Naive thymus-derived CD4-positive, alpha-beta T cell (primary cell): ENCODE measurements around the gene GPI. TPM values are rescaled to one million over a fixed set of nuclear protein-coding genes. Genes with fewer than 3 reads are reported as not detected.

Experiments used
- ATAC-seq: fragments of 150-1000 bp; cut with Tn5 transposase; 2 replicates; pipeline ENCODE4 v1.10.0; 2021; ENCODE audit warnings: mild to moderate bottlenecking, moderate library complexity
- CTCF ChIA-PET: fragments of 350-600 bp; sonication (Branson Sonifier 250); formaldehyde crosslinking; loops from one replicate; lab custom pipeline; 2021; ENCODE audit warnings: antibody characterized with exemption; lab: Charles Lee
- POLR2A ChIA-PET: fragments of 350-600 bp; sonication (Branson Sonifier 250); formaldehyde crosslinking; loops from one replicate; lab custom pipeline; 2021; ENCODE audit warnings: antibody characterized with exemption, inconsistent platforms; lab: Charles Lee
- DNase-seq, 9 donors: peaks; one replicate each; pipeline versions ENCODE4 v3.0.0 to v3.0.0-alpha.2; 2020 to 2022; ENCODE audit warnings: mixed read lengths in 1 of 9
- H3K27ac ChIP-seq: one replicate; pipeline ENCODE4 v1.7.0; 2013; ENCODE audit warnings: mild to moderate bottlenecking, low read depth, low read length, moderate library complexity
- H3K27me3 ChIP-seq, 2 donors: one replicate each; pipeline ENCODE4 v1.7.0; 2013; ENCODE audit warnings: low read length in 2 of 2, mild to moderate bottlenecking in 2 of 2, moderate library complexity in 2 of 2; ENCODE audit not compliant: control insufficient read depth in 2 of 2, insufficient read depth in 2 of 2
- H3K36me3 ChIP-seq, 3 experiments: 1 replicate in 2 of 3; 2 replicates in 1 of 3; pipeline ENCODE4 v1.7.0; 2013; ENCODE audit warnings: low read length in 3 of 3, mild to moderate bottlenecking in 3 of 3, moderate library complexity in 1 of 3; ENCODE audit not compliant: insufficient read depth in 3 of 3, control insufficient read depth in 2 of 3
- H3K4me1 ChIP-seq, 2 donors: one replicate each; pipeline ENCODE4 v1.7.0; 2013; ENCODE audit warnings: low read length in 2 of 2, mild to moderate bottlenecking in 2 of 2, moderate library complexity in 1 of 2; ENCODE audit not compliant: control insufficient read depth in 2 of 2, insufficient read depth in 2 of 2
- H3K4me3 ChIP-seq: 2 replicates; pipeline ENCODE4 v1.7.0; 2013; ENCODE audit warnings: mild to moderate bottlenecking, low read length
- H3K9me3 ChIP-seq, 3 experiments: 1 replicate in 2 of 3; 2 replicates in 1 of 3; pipeline ENCODE4 v1.7.0; 2013; ENCODE audit warnings: low read length in 3 of 3; ENCODE audit not compliant: control insufficient read depth in 2 of 3
- H3K27ac Mint-ChIP-seq, 9 donors: one replicate each; pipeline ENCODE4 v1.8.0; 2020 to 2022; ENCODE audit warnings: mixed read lengths in 9 of 9, mild to moderate bottlenecking in 8 of 9, moderate library complexity in 5 of 9, inconsistent platforms in 2 of 9
- H3K27me3 Mint-ChIP-seq, 5 donors: one replicate each; pipeline ENCODE4 v1.8.0; 2021 to 2022; ENCODE audit warnings: mixed read lengths in 5 of 5, mild to moderate bottlenecking in 1 of 5
- H3K36me3 Mint-ChIP-seq, 5 donors: one replicate each; pipeline ENCODE4 v1.8.0; 2020 to 2022; ENCODE audit warnings: mixed read lengths in 5 of 5, mild to moderate bottlenecking in 3 of 5, inconsistent platforms in 1 of 5
- H3K4me1 Mint-ChIP-seq, 7 donors: one replicate each; pipeline ENCODE4 v1.8.0; 2020 to 2022; ENCODE audit warnings: mixed read lengths in 7 of 7, mild to moderate bottlenecking in 3 of 7, inconsistent platforms in 1 of 7
- H3K4me3 Mint-ChIP-seq, 10 donors: one replicate each; pipeline ENCODE4 v1.8.0; 2020 to 2022; ENCODE audit warnings: mild to moderate bottlenecking in 10 of 10, mixed read lengths in 10 of 10, moderate library complexity in 6 of 10, inconsistent platforms in 2 of 10
- H3K9me3 Mint-ChIP-seq, 11 donors: one replicate each; pipeline ENCODE4 v1.8.0; 2020 to 2022; ENCODE audit warnings: mixed read lengths in 11 of 11, mild to moderate bottlenecking in 4 of 11, inconsistent platforms in 1 of 11, moderate library complexity in 1 of 11
- intact Hi-C, 2 donors: fragments of 100-400 bp; cut with micrococcal nuclease; formaldehyde crosslinking; loops; one replicate each; pipeline ENCODE4 v1.15.1; 2023
- polyA plus RNA-seq, 2 donors: library from polyadenylated mRNA; unstranded; fragments of 300-500 nt; fragmentation: Illumina TruSeq; gene quantifications; one replicate each; pipeline ENCODE4 v1.2.3, GENCODE V29; 2021
- total RNA-seq, 6 experiments: library from RNA in 5 of 6; stranded (reverse) in 5 of 6; gene quantifications; 1 replicate in 5 of 6; 2 replicates in 1 of 6; pipeline ENCODE4 v1.2.3 and lab custom pipeline; 2021 to 2026

GPI gene
- total RNA-seq (100 to 1,000 TPM in 3 of 5 experiments, 10 to 100 TPM in 2; 96.5 to 750 (median 104) TPM), polyA plus RNA-seq (100 to 1,000 TPM; 123 to 170 TPM), total RNA-seq (lab: John Stamatoyannopoulos, UW) (95.4 reads per million, percentile 84 among the genes with 10 or more reads in this experiment)

DNA sequence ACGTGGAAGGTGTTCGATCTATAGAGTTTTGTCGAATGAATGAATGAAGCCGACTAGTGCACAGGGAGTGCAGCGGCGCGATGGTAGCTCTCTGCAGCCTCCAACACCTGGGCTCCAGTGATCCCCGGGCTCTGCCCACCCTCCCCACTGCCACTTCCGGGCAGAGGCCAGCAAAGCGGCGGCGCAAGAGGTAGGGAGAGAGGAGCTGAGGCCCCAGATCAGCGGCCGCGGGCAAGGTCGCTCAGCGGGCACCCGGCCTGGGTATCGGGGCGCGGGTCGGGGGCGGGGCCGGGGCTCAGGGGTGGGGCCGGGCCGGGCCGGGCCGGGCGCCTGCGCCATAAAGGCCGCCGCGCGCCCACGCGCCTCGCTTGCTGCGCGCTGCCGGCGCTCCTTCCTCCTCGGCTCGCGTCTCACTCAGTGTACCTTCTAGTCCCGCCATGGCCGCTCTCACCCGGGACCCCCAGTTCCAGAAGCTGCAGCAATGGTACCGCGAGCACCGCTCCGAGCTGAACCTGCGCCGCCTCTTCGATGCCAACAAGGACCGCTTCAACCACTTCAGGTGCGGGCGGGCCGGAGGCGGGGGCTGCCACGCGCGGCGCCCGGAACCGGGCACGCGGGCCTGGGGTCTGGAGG lies at the start of gene GPI:
TSS of gene GPI (plus strand) at position 367 of the 633 bp plus-strand sequence. CDS start at position 438, 71 bp downstream.
- peak within 1 kb of the TSS; percentile 73 for H3K27ac ChIP-seq
- H3K4me3 Mint-ChIP-seq: peak within 1 kb of the TSS; percentile 92 to 100 (median 96)
- H3K36me3 Mint-ChIP-seq: peaks cover 0 to 35% (median 4%) of the 10 kb centered on the region in 5 donors
- H3K4me1 Mint-ChIP-seq: peaks cover 32 to 70% (median 41%) of the 10 kb centered on the region in 7 donors
- intact Hi-C loops: loop anchor here (1.0 to 2.0 kb wide), 3 partner anchors 14 to 39 kb away; partner anchors contain the start of gene PDCD2L (in 1 of the 2)
- ChIA-PET POLR2A (interaction anchor here (0.6 to 2.4 kb wide), 10 partner anchors 9 to 193 kb away, joined by 3 to 12 read pairs (median 5); partner anchors contain the start of genes PDCD2L and UBA2), CTCF (no interaction called here)
- DNase-seq (peak; percentile 53 to 82 (median 65)), ATAC-seq (peak; percentile 94)
- H3K27me3 ChIP-seq: no peaks in the 10 kb centered on the region
- H3K9me3 ChIP-seq: no peaks in the 10 kb centered on the region
- no peaks in the 10 kb centered on the region for H3K27me3 Mint-ChIP-seq
- peaks cover 11 to 24% of the 10 kb centered on the region in 2 donors for H3K4me1 ChIP-seq
- peaks cover 4 to 36% (median 5%) of the 10 kb centered on the region in 3 experiments for H3K36me3 ChIP-seq
- peak within 1 kb of the TSS; percentile 90 for H3K4me3 ChIP-seq
- peak within 1 kb of the TSS; percentile 75 to 97 (median 85) for H3K27ac Mint-ChIP-seq
- peaks cover 0 to 2% (median 0%) of the 10 kb centered on the region in 11 donors for H3K9me3 Mint-ChIP-seq

DNA sequence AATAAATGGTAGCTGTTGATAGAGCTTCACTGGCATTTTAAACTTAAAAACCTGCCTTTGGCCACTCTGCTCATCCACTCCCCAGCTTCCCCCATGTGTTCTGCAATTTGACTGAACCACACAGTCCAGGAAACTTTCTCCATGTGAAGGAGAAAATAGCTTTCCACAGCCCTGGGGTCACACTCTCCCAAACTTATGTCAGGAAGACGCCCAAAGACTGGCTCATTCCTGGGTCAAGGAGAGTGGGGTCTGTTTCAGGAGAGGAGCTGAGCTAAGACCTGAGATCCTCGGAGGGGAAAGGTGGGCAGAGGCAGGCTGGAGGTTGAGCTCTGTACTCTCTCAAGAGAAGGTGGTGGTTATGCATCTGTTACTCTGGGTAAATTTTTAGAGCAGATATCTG lies 48.7 kb upstream of the GPI start:
- H3K4me3 ChIP-seq: no peak overlapping the region
- ATAC-seq (no peak), DNase-seq (no peak)
- Mint-ChIP-seq H3K27me3 (no peaks in the 10 kb centered on the region), H3K9me3 (no peaks in the 10 kb centered on the region), H3K4me1 (peaks cover 13 to 79% (median 64%) of the 10 kb centered on the region in 7 donors), H3K36me3 (peaks cover 0 to 27% (median 8%) of the 10 kb centered on the region in 5 donors), H3K27ac (peak overlapping the region in 7 of 9 donors; percentile 9 to 95 (median 82)), H3K4me3 (peak overlapping the region in 3 of 10 donors; percentile 38 to 71 (median 63))
- H3K4me1 ChIP-seq: peaks cover 3 to 28% of the 10 kb centered on the region in 2 donors
- H3K27me3 ChIP-seq: no peaks in the 10 kb centered on the region
- intact Hi-C loops: no loop called here
- H3K27ac ChIP-seq: no peak overlapping the region
- H3K36me3 ChIP-seq: peaks cover 0 to 11% (median 0%) of the 10 kb centered on the region in 3 experiments
- CTCF ChIA-PET: interaction anchor here (0.5 to 1.5 kb wide), 5 partner anchors 10 to 95 kb away, joined by 4 to 5 read pairs (median 5); no protein-coding TSS in a partner anchor
- no peaks in the 10 kb centered on the region for H3K9me3 ChIP-seq
- POLR2A ChIA-PET: interaction anchor here (1.0 to 2.1 kb wide), 5 partner anchors 11 to 145 kb away, joined by 3 to 12 read pairs (median 4); no protein-coding TSS in a partner anchor

DNA sequence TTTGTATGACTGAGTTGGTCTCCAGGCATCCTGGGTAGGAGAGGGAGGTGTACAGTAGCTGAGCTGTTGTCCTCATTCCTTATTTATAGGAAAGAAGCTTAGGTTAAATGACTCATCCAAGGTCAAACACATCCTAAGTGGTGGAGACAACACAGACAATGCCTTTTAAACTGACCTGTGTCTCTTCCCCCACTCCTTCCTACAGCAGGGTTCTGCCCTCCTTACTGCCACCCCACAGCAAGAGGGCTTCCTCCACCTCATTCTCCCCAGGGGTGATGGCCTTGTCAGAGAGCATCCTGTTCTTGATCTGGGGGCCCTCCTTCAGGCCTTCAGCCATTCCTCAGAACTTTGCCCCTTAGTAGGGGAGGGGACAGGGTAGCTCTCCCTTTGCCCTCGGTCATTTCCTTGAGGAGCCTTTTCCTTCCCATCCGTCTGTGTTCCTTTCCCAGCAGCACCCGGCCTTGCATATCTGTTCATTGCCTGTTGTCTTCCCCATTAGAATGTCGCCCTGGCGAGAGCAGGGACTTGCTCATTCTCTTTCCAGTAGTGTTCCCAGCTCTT lies 48.2 kb upstream of the GPI start:
- CTCF ChIA-PET: interaction anchor here (0.7 to 1.5 kb wide), 5 partner anchors 9 to 56 kb away, joined by 4 to 5 read pairs (median 5); no protein-coding TSS in a partner anchor
- no peaks in the 10 kb centered on the region for H3K9me3 Mint-ChIP-seq
- peak overlapping the region in 9 of 10 donors; percentile 67 to 79 (median 73) for H3K4me3 Mint-ChIP-seq
- H3K4me1 ChIP-seq: peaks cover 3 to 26% of the 10 kb centered on the region in 2 donors
- intact Hi-C loops: loop anchor here in 1 of 2 donors (1.0 kb wide), 1 partner anchor 62 kb away; no protein-coding TSS in a partner anchor
- H3K4me3 ChIP-seq: peak overlapping the region; percentile 11
- DNase-seq: no peak
- ATAC-seq: no peak
- no peaks in the 10 kb centered on the region for H3K9me3 ChIP-seq
- POLR2A ChIA-PET: interaction anchor here (1.0 to 2.1 kb wide), 5 partner anchors 10 to 146 kb away, joined by 3 to 12 read pairs (median 4); no protein-coding TSS in a partner anchor
- H3K36me3 Mint-ChIP-seq: peaks cover 0 to 31% (median 8%) of the 10 kb centered on the region in 5 donors
- no peak overlapping the region for H3K27ac ChIP-seq
- H3K27ac Mint-ChIP-seq: peak overlapping the region in 8 of 9 donors; percentile 70 to 95 (median 82)
- H3K4me1 Mint-ChIP-seq: peaks cover 13 to 74% (median 60%) of the 10 kb centered on the region in 7 donors
- peaks cover 0 to 16% (median 0%) of the 10 kb centered on the region in 3 experiments for H3K36me3 ChIP-seq
- H3K27me3 ChIP-seq: no peaks in the 10 kb centered on the region
- no peaks in the 10 kb centered on the region for H3K27me3 Mint-ChIP-seq

DNA sequence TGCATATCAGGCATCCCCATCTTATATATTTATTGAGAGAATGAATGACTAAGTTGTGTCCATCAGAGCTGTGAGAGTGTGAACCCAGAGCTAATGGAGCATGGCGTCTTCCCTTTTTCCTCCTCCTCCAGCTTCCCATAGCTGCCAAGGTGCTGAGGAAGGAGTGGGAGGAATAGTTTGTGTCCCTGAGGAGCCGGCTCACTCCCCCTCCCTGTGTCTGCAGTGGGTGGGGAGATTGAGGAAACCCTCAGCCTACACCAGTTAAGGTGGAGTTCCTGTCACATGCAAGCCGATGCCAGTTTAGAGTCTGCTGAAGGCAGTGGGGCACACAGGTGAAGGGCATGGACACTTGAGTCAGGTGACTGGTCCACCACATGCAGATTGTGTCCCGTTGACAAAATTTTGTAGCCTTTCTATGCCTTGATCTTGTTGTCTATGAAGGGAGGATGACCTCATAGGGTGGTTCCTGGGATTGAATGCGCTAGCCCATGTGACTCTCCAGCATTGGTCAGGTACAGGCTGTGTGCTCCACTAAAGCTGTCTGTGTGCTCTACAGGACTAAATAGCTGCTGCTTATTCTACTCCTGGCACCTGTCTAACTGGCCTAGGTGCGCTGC lies 47.6 kb upstream of the GPI start:
- peaks cover 13 to 68% (median 54%) of the 10 kb centered on the region in 7 donors for H3K4me1 Mint-ChIP-seq
- peak overlapping the region; percentile 7 to 95 (median 82) for H3K27ac Mint-ChIP-seq
- intact Hi-C loops: loop anchor here in 1 of 2 donors (1.0 kb wide), 1 partner anchor 62 kb away; no protein-coding TSS in a partner anchor
- Histone ChIP-seq H3K4me3 (peak overlapping the region; percentile 11), H3K4me1 (peaks cover 3 to 26% of the 10 kb centered on the region in 2 donors), H3K27me3 (no peaks in the 10 kb centered on the region), H3K27ac (no peak overlapping the region), H3K36me3 (peaks cover 0 to 20% (median 0%) of the 10 kb centered on the region in 3 experiments), H3K9me3 (no peaks in the 10 kb centered on the region)
- H3K9me3 Mint-ChIP-seq: no peaks in the 10 kb centered on the region
- peak overlapping the region in 9 of 10 donors; percentile 67 to 79 (median 73) for H3K4me3 Mint-ChIP-seq
- POLR2A ChIA-PET: interaction anchor here (1.6 to 2.1 kb wide), 2 partner anchors 30 to 47 kb away, joined by 4 to 12 read pairs; no protein-coding TSS in a partner anchor
- ATAC-seq (peak; percentile 79), DNase-seq (peak in 7 of 9 donors; percentile 27 to 58 (median 37))
- H3K27me3 Mint-ChIP-seq: no peaks in the 10 kb centered on the region
- CTCF ChIA-PET: interaction anchor here (0.7 to 1.5 kb wide), 4 partner anchors 9 to 56 kb away, joined by 4 to 5 read pairs (median 4); no protein-coding TSS in a partner anchor
- peaks cover 0 to 26% (median 8%) of the 10 kb centered on the region in 5 donors for H3K36me3 Mint-ChIP-seq

DNA sequence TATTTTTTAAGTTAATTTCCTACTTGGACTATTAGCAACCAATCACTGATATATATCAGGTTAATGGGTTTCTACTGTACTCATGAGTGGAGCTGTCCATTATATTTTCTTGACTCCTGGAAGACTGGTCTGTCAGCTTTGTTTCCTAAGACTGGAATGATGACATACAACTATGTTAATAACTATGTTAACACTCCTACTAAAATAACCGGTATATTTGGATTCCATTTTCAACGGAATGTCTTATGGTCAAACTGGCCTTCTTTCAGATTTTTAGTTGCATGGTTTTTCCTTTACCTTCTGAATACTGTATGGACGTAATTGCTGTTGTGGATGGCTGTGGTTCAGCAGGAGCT lies 45.8 kb upstream of the GPI start:
- Histone ChIP-seq H3K9me3 (no peaks in the 10 kb centered on the region), H3K4me1 (peaks cover 3 to 26% of the 10 kb centered on the region in 2 donors), H3K27ac (no peak overlapping the region), H3K27me3 (no peaks in the 10 kb centered on the region), H3K36me3 (peaks cover 0 to 30% (median 0%) of the 10 kb centered on the region in 3 experiments), H3K4me3 (no peak overlapping the region)
- ATAC-seq: no peak
- Mint-ChIP-seq H3K4me3 (peak overlapping the region in 3 of 10 donors; percentile 50 to 73 (median 71)), H3K27ac (peak overlapping the region in 7 of 9 donors; percentile 59 to 90 (median 82)), H3K4me1 (peaks cover 13 to 67% (median 54%) of the 10 kb centered on the region in 7 donors), H3K9me3 (no peaks in the 10 kb centered on the region), H3K36me3 (peaks cover 6 to 29% (median 12%) of the 10 kb centered on the region in 5 donors), H3K27me3 (no peaks in the 10 kb centered on the region)
- CTCF ChIA-PET: interaction anchor here (1.2 kb wide), 1 partner anchor 17 kb away, joined by 3 read pairs; no protein-coding TSS in a partner anchor
- POLR2A ChIA-PET: interaction anchor here (1.1 to 2.0 kb wide), 2 partner anchors 9 to 50 kb away, joined by 5 to 11 read pairs; no protein-coding TSS in a partner anchor
- DNase-seq: no peak
- intact Hi-C loops: no loop called here
